Measurements from ENCODE around the gene KIAA0513. TPM values are rescaled to one million over a fixed set of nuclear protein-coding genes. Genes with fewer than 3 reads are reported as not detected.
A peak's percentile ranks its signal among the peaks of the same experiment; 100 is the strongest.

Gene KIAA0513
- total RNA-seq, 1 experiment from 2014 or later = 6.6 TPM

GRCh38 chr16:84986879-84987278 lies 40.7 kb upstream of the KIAA0513 start:
- BruUV-seq (replicated peaks) = no TSS peak
- intact Hi-C loops (cut with micrococcal nuclease) = no loop called here

More at GRCh38 chr16:84986879-84987278, 40.7 kb upstream of the KIAA0513 start:
- Histone ChIP-seq H3K36me3 (ENCODE audit: control insufficient read depth in 1 of 2, insufficient read depth in 2 of 2, low read length in 2 of 2) (peaks cover 18 to 46% of the 10 kb centered on the region in 2 experiments; a peak in 3 of 4 replicates), H3K9me2 (ENCODE audit: insufficient read depth) (no peaks in the 10 kb centered on the region), H3K9ac (ENCODE audit: low read length) (no peak overlapping the region), H3K4me1 (ENCODE audit: control insufficient read depth in 1 of 2, insufficient read depth in 2 of 2, low read length in 2 of 2) (peaks cover 22 to 30% of the 10 kb centered on the region in 2 experiments), H3K4me2 (ENCODE audit: low read length) (peak overlapping the region; percentile 63; the same call in 1 of the 2 replicates), H2AFZ (ENCODE audit: low read depth, low read length, poor library complexity, severe bottlenecking) (no peak overlapping the region), H4K20me1 (ENCODE audit: insufficient read depth) (no peaks in the 10 kb centered on the region; the same call in 1 of the 2 replicates), H3K4me3 (replicated peaks in 1 of 2; ENCODE audit: low read depth in 1 of 2, low read length in 2 of 2) (no peak overlapping the region), H3K27ac (ENCODE audit: low read depth, low read length) (no peak overlapping the region; the same call in 1 of the 2 replicates), H3K79me2 (ENCODE audit: insufficient read depth, low read length) (peaks cover 47% of the 10 kb centered on the region), H3K9me3 (ENCODE audit: control insufficient read depth in 1 of 2, insufficient read depth in 1 of 2, low read depth in 1 of 2, low read length in 2 of 2) (no peaks in the 10 kb centered on the region), H3K27me3 (ENCODE audit: insufficient read depth, low read length) (no peaks in the 10 kb centered on the region)
- TF ChIP-seq RAD21 (IDR thresholded peaks at IDR 0.05; ENCODE audit: low read depth) (no peak), ZFX (IDR thresholded peaks at IDR 0.05) (no peak), REST (IDR thresholded peaks at IDR 0.05; ENCODE audit: low read depth) (no peak), SP1 (IDR thresholded peaks at IDR 0.05; ENCODE audit: low read depth) (no peak), CBX3 (IDR thresholded peaks at IDR 0.05; ENCODE audit: low read depth) (no peak), SRF (IDR thresholded peaks at IDR 0.05; ENCODE audit: low read depth) (no peak), MAX (IDR thresholded peaks at IDR 0.05) (no peak), SIN3A (IDR thresholded peaks at IDR 0.05; ENCODE audit: low read depth) (no peak), ZNF274 (IDR thresholded peaks at IDR 0.05; ENCODE audit: low read depth, low read length) (no peak), TCF7L2 (IDR thresholded peaks at IDR 0.05; ENCODE audit: borderline replicate concordance, extremely low read depth, insufficient read depth, insufficient read length) (no peak), ELF1 (IDR thresholded peaks at IDR 0.05; ENCODE audit: borderline replicate concordance, low read depth) (no peak), EZH2 (IDR thresholded peaks at IDR 0.05) (no peak), YY1 (IDR thresholded peaks at IDR 0.05; ENCODE audit: extremely low read depth, insufficient replicate concordance, low read depth, low read length) (no peak)
- TF ChIP-seq, protein P1, sequence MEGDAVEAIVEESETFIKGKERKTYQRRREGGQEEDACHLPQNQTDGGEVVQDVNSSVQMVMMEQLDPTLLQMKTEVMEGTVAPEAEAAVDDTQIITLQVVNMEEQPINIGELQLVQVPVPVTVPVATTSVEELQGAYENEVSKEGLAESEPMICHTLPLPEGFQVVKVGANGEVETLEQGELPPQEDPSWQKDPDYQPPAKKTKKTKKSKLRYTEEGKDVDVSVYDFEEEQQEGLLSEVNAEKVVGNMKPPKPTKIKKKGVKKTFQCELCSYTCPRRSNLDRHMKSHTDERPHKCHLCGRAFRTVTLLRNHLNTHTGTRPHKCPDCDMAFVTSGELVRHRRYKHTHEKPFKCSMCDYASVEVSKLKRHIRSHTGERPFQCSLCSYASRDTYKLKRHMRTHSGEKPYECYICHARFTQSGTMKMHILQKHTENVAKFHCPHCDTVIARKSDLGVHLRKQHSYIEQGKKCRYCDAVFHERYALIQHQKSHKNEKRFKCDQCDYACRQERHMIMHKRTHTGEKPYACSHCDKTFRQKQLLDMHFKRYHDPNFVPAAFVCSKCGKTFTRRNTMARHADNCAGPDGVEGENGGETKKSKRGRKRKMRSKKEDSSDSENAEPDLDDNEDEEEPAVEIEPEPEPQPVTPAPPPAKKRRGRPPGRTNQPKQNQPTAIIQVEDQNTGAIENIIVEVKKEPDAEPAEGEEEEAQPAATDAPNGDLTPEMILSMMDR (IDR thresholded peaks at IDR 0.05 in 2 of 3, conservative IDR thresholded peaks at IDR 0.05 in 1 of 3; ENCODE audit: borderline replicate concordance in 1 of 3, insufficient read depth in 1 of 3, low read depth in 2 of 3, low read length in 2 of 3) = no peak
- POLR2A ChIA-PET = no interaction called here
- CTCF ChIA-PET = no interaction called here
- no peak for DNase-seq (ENCODE audit: low read depth, low spot score)
- RAD21 ChIA-PET (ENCODE audit: low non-redundant PET in 1 of 2, low total read pairs in 2 of 2, uncharacterized antibody in 2 of 2, unreplicated experiment in 2 of 2) = no interaction called here
- ATAC-seq = no peak
